ENCODE measurements around the gene WDTC1. TPM values are rescaled to one million over a fixed set of nuclear protein-coding genes. Genes with fewer than 3 reads are reported as not detected.
A peak's percentile ranks its signal among the peaks of the same experiment; 100 is the strongest.

The WDTC1 gene
- total RNA-seq, 1 experiment from 2014 or later, result 37.1 TPM

GRCh38 chr1:27338751-27339150 lies 104.3 kb downstream of the WDTC1 start:
- POLR2A ChIA-PET (ENCODE audit: unreplicated experiment), result no interaction called here
- intact Hi-C loops (cut with micrococcal nuclease; ENCODE audit: unreplicated experiment), result no loop called here
- H3K79me2 ChIP-seq (ENCODE audit: low read depth), result no peaks in the 10 kb centered on the region

DNA sequence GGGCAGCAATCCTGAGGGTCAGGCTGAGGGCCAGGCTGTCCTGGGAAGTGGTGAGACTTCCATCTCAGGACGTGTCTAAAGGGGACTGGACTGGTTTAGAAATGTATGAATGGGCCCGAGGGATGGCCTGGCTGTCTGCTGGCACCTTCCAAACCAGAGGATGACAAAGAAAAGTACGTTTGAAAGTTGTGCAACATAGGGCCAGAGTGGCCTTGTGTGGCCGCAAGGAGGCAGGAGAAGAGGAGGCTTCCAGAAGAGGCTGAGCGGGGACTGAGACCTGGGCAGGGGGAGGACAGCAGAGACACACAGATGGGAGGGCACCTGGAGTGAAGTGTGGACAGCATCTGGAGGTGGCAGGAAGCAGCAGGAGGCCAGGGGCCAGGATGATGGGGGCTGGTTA lies 104.8 kb downstream of the WDTC1 start:
- ChIA-PET POLR2A (ENCODE audit: unreplicated experiment) (no interaction called here), CTCF (no interaction called here)
- Histone ChIP-seq H2AFZ (no peak overlapping the region), H3K9me2 (ENCODE audit: insufficient read depth) (no peaks in the 10 kb centered on the region), H3K4me2 (no peak overlapping the region), H3F3A (ENCODE audit: insufficient read depth, low read depth) (peaks cover 23% of the 10 kb centered on the region; the same call in 1 of the 2 replicates), H3K4me3 (no peak overlapping the region), H3K27ac (no peak overlapping the region), H3K9me3 (ENCODE audit: insufficient read depth, low read depth) (no peaks in the 10 kb centered on the region), H3K79me2 (ENCODE audit: low read depth) (no peaks in the 10 kb centered on the region), H4K20me1 (ENCODE audit: insufficient read depth) (no peaks in the 10 kb centered on the region), H3K4me1 (replicated peaks; ENCODE audit: insufficient read depth) (peaks cover 24% of the 10 kb centered on the region), H3K36me3 (ENCODE audit: low read depth) (no peaks in the 10 kb centered on the region), H3K27me3 (ENCODE audit: insufficient read depth, low read depth) (no peaks in the 10 kb centered on the region)
- intact Hi-C loops (cut with micrococcal nuclease; ENCODE audit: unreplicated experiment), result no loop called here
- no peak for TF ChIP-seq CTCF (conservative IDR thresholded peaks at IDR 0.05)
- no peak for DNase-seq
- no TSS peak for BruUV-seq (replicated peaks)

More at GRCh38 chr1:27338751-27339150, 104.3 kb downstream of the WDTC1 start:
- H3K27me3 ChIP-seq (ENCODE audit: insufficient read depth, low read depth), result no peaks in the 10 kb centered on the region
- H3K4me2 ChIP-seq, result no peak overlapping the region
- H3K36me3 ChIP-seq (ENCODE audit: low read depth), result no peaks in the 10 kb centered on the region
- H3K4me1 ChIP-seq (replicated peaks; ENCODE audit: insufficient read depth), result peaks cover 24% of the 10 kb centered on the region
- H3K9me3 ChIP-seq (ENCODE audit: insufficient read depth, low read depth), result no peaks in the 10 kb centered on the region
- DNase-seq, result no peak
- H3K27ac ChIP-seq, result no peak overlapping the region
- no peak overlapping the region for H2AFZ ChIP-seq
- H3K4me3 ChIP-seq, result no peak overlapping the region
- CTCF ChIA-PET, result interaction anchor here (0.6 to 0.7 kb wide), 2 partner anchors 9 to 332 kb away, joined by 14 read pairs; no protein-coding TSS in a partner anchor
- H3F3A ChIP-seq (ENCODE audit: insufficient read depth, low read depth), result peaks cover 19% of the 10 kb centered on the region; the same call in 1 of the 2 replicates
- H3K9me2 ChIP-seq (ENCODE audit: insufficient read depth), result no peaks in the 10 kb centered on the region
- no TSS peak for BruUV-seq (replicated peaks)
- TF ChIP-seq EZH2 (IDR thresholded peaks at IDR 0.05; ENCODE audit: low read depth) (no peak), CTCF (conservative IDR thresholded peaks at IDR 0.05) (no peak)
- no peaks in the 10 kb centered on the region for H4K20me1 ChIP-seq (ENCODE audit: insufficient read depth)

GRCh38 chr1:27341525-27342252 lies 107.3 kb downstream of the WDTC1 start, which contains the start of gene SYTL1:
TSS of gene SYTL1 (plus strand) at chr1:27342022. CDS start at chr1:27345335, 3,313 bp downstream.
- BruUV-seq (replicated peaks), result no TSS peak
- H2AFZ ChIP-seq, result peak within 1 kb of the TSS; percentile 72; the same call in 1 of the 2 replicates
- peaks cover 23% of the 10 kb centered on the region; the same call in 1 of the 2 replicates for H3F3A ChIP-seq (ENCODE audit: insufficient read depth, low read depth)
- ChIA-PET CTCF (no interaction called here), POLR2A (ENCODE audit: unreplicated experiment) (interaction anchor here (0.6 to 0.7 kb wide), 3 partner anchors 20 to 25 kb away, joined by 3 to 7 read pairs (median 4); partner anchors contain the start of gene MAP3K6)
- no peaks in the 10 kb centered on the region for H3K9me2 ChIP-seq (ENCODE audit: insufficient read depth)
- no peaks in the 10 kb centered on the region for H3K27me3 ChIP-seq (ENCODE audit: insufficient read depth, low read depth)
- H3K4me2 ChIP-seq, result peak within 1 kb of the TSS; percentile 97
- intact Hi-C loops (cut with micrococcal nuclease; ENCODE audit: unreplicated experiment), result no loop called here
- H3K4me1 ChIP-seq (replicated peaks; ENCODE audit: insufficient read depth), result peaks cover 24% of the 10 kb centered on the region
- peak; percentile 64 to 82 for DNase-seq
- no peaks in the 10 kb centered on the region for H3K36me3 ChIP-seq (ENCODE audit: low read depth)
- H4K20me1 ChIP-seq (ENCODE audit: insufficient read depth), result no peaks in the 10 kb centered on the region
- no peaks in the 10 kb centered on the region for H3K9me3 ChIP-seq (ENCODE audit: insufficient read depth, low read depth)
- TF ChIP-seq EZH2 (IDR thresholded peaks at IDR 0.05; ENCODE audit: low read depth) (no peak), CTCF (conservative IDR thresholded peaks at IDR 0.05) (no peak)
- H3K79me2 ChIP-seq (ENCODE audit: low read depth), result no peaks in the 10 kb centered on the region
- H3K4me3 ChIP-seq, result peak within 1 kb of the TSS; percentile 70
- peak within 1 kb of the TSS; percentile 77 for H3K27ac ChIP-seq
